K562 (cell line): ENCODE measurements around the gene SYTL2. TPM values are rescaled to one million over a fixed set of nuclear protein-coding genes. Genes with fewer than 3 reads are reported as not detected.

ENCODE experiments used
- ELF1 ChIP-seq: fragments of 200-800 bp; sonication (Bioruptor generic); IDR thresholded peaks from 2 replicates; pipeline ENCODE4 v1.6.1; 2016; ENCODE audit warnings: missing genetic modification characterization, missing compliant biosample characterization
- FOSL1 ChIP-seq: fragments of 200-800 bp; sonication (Bioruptor generic); conservative IDR thresholded peaks from 2 replicates; pipeline ENCODE4 v1.6.1; 2016; ENCODE audit warnings: missing genetic modification characterization, missing compliant biosample characterization
- KLF16 ChIP-seq: IDR thresholded peaks from 2 replicates; pipeline ENCODE4 v1.6.1; 2016; ENCODE audit warnings: antibody characterized with exemption
- NFIX ChIP-seq: fragments of 250-450 bp; sonication (Bioruptor Pico); IDR thresholded peaks from 2 replicates; pipeline ENCODE4 v1.4.0; 2020; ENCODE audit warnings: low read depth, mild to moderate bottlenecking, moderate library complexity
- USF2 ChIP-seq: sonication (generic); formaldehyde crosslinking; IDR thresholded peaks from 2 replicates; pipeline ENCODE4 v1.5.0; 2020; ENCODE audit warnings: missing genetic modification reagents
- ZBTB33 ChIP-seq: sonication (generic); formaldehyde crosslinking; IDR thresholded peaks from 2 replicates; pipeline ENCODE4 v1.8.1; 2023; ENCODE audit warnings: mild to moderate bottlenecking, missing genetic modification reagents
- ZNF584 ChIP-seq: fragments of 200-800 bp; sonication (Bioruptor generic); IDR thresholded peaks from 2 replicates; pipeline ENCODE4 v1.6.1; 2016; ENCODE audit warnings: low read depth, mild to moderate bottlenecking, missing genetic modification characterization, missing compliant biosample characterization
- polyA plus RNA-seq, 8 experiments: library from polyadenylated mRNA; depleted of rRNA in 4 of 8; stranded (reverse) in 5 of 8; unstranded in 3 of 8; fragments of >200 nt; fragmentation: Nextera tagmentation in 2 of 8; fragmentation: Illumina TruSeq in 1 of 8; extraction: Ambion mirVana in 2 of 8; extraction: Trizol in 1 of 8; gene quantifications; 2 replicates each; pipeline versions ENCODE4 v1.2.1 to v1.2.3, GENCODE V29; 2011 to 2014; ENCODE audit warnings: inconsistent platforms in 1 of 8, missing spikeins in 1 of 8
- total RNA-seq, 7 experiments: library from RNA; depleted of rRNA in 6 of 7; stranded (reverse); fragments of >200 nt in 6 of 7; fragmentation: Illumina TruSeq in 2 of 7; extraction: Trizol in 2 of 7; gene quantifications; 2 replicates each; pipeline versions ENCODE4 v1.2.1 to v1.2.3, GENCODE V29; 2011 to 2021; ENCODE audit warnings: low replicate concordance in 1 of 7

The SYTL2 gene
- total and polyA plus RNA-seq, 9 of the 15 experiments (the other 6 are each of a cell fraction or from before 2014, with no cell fraction given), result 0.05 to 0.57 (median 0.35) TPM

GRCh38 chr11:85855341-85855656 lies 44.4 kb upstream of the SYTL2 start, which contains the start of gene CCDC83 (continued):
- TF ChIP-seq ZBTB33 (CRISPR knock-in tag) (peak; percentile 4; the same call in 1 of the 2 replicates), ZNF584 (CRISPR knock-in tag) (no peak), ELF1 (0 out of 2 replicates have a peak, but pooled peaks have one; percentile 1), KLF16 (no peak), NFIX (CRISPR knock-in tag) (no peak), FOSL1 (tag) (no peak), USF2 (CRISPR knock-in tag) (no peak)
